Right forelimb (tissue), 1 donor: ENCODE measurements around the gene CENPT.
"Not testable (repeated sequence)": the region's sequence is repeated elsewhere in the genome, so short reads cannot be mapped to it uniquely, and the experiment has no call there.

Experiments
- DNase-seq: peaks from one replicate; pipeline ENCODE4 v3.0.0-alpha.2; 2018

The CENPT gene

GRCh38 chr16:67873435-67874370 lies 26.2 kb upstream of the CENPT start:
- DNase-seq: no peak

GRCh38 chr16:67872631-67873434 lies 25.3 kb upstream of the CENPT start, which contains the start of gene EDC4:
Gene EDC4 (plus strand): TSS chr16:67873052. CDS start chr16:67873262, 210 bp downstream.
- DNase-seq: peak; percentile 88

DNA sequence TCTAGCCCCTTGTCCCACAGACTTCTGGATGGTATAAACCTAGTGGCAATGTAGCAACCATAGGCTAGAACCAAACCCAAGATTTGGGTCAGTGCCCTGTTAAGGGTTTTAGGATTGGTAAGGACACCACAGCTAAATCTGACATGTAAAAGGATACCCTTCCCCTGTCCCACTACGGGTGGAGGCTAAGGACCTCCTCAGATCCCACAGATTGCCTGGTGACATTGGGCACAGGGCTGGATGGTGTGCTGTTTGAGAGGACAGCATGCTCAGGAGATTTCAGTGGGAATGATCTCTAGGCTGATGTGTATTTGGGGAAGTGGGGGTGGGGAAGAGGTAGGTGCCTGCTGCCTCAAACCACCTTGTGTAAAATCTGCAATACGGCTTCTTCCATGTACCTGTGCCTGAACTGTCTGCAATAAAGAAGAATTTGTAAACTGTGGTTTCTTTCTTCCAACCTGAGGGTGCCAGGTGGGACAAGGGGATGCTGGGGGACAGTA lies 24.7 kb upstream of the CENPT start:
- no peak for DNase-seq

GRCh38 chr16:67871256-67871655 lies 23.8 kb upstream of the CENPT start:
- DNase-seq: no peak

DNA sequence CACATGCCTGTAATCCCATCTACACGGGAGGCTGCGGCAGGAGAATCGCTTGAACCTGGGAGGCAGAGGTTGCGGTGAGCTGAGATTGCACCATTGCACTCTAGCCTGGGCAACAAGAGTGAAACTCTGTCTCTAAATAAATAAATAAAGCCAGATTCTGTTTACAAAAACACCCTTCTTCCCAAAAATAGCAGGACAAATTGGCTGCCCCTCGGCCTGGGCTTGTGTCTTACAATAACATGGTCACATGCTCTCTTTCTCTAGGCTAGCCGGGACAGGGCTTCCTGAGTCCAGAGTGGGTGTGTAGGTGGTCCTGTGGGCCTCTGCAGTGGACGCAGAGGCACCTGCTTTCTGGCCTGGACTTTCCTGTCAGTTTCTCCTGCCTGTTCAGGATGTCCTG lies 22.2 kb upstream of the CENPT start:
- DNase-seq: no peak

GRCh38 chr16:67868290-67868689 lies 20.8 kb upstream of the CENPT start:
- no peak for DNase-seq

DNA sequence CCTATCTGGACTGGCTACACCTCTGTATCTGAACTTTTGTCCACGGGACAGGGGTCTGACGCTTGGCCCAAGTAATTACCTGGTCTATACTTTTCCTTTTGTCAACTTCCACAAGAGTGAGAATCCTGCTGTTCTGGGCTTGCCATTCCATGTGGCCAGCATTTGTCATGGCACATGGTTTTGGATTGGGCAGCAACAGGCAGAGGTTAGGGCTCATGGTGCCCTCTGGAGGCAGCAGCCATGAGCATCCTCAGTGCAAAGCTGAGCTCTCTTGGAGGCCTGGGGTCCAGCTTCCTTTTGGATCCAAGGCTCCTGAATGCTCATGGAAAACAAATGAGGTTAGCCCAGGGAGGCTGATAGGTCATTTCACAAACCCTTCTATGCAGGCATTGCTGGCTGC lies 17.8 kb upstream of the CENPT start:
- DNase-seq: no peak

DNA sequence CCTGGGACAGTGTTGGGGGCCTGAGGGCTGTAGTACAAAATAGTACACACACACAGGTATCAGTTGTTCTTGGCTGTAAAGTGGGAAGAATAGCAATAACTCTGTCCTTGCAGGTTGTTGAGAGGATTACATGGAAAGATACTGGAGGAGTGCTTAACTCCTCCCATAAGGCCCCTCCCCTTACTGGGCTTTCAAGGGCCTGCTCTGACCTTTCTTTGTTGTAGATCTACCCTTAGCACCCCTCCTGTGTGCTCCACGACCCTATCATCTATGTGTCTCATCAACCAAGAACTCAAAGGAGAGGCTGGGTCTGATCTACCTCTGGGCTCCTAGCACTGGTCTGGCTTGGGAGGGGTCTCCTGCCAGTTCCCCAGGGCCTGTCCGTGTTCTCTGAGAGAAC lies 17.1 kb upstream of the CENPT start:
- DNase-seq: no peak

- DNase-seq: not testable (repeated sequence)
These were observed 16.6 kb upstream of the CENPT start for GRCh38 chr16:67864044-67864443.

DNA sequence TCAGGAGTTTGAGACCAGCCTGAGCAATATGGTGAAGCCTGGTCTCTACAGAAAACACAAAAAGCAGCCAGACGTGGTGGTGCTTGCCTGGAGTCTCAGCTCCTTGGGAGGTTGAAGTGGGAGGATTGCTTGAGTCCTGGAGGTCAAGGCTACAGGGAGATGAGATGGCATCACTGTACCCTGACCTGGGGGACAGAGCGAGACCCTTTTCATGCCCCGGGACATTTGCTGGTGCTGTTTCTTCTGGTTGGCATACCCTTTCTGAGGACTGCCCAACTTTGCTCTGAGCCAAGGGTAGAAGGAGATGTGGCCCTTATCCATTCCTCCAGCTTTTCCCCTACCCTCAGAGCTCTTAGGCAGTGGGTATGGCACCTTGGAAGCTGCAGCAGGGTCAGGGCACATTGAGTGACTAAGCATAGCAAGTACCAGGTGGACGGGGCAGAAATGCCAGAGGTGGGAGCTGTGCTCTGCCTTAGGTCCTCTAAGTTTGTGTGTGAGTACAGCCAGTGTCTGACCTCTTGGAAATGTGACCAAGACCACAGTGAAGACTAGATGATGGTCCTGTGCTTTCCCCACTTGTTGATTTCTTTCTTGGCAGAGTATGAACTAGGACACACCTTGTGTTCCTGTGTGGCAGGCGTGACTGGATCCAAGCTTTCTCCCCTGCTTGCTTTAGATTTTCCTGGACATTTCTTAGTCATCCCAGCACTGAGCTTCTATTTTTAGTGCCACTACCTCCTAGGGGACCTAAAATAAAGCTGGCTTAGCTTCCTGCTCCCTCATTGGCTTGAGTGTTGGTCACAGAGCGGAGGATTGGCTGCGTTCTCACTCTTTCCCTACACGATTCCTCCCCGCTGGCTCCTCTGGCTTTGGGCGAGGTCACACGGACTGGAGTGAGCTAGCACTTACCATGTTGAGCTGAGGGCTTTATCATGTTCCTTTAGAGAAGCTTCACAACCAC lies 15.4 kb upstream of the CENPT start:
- no peak for DNase-seq

DNA sequence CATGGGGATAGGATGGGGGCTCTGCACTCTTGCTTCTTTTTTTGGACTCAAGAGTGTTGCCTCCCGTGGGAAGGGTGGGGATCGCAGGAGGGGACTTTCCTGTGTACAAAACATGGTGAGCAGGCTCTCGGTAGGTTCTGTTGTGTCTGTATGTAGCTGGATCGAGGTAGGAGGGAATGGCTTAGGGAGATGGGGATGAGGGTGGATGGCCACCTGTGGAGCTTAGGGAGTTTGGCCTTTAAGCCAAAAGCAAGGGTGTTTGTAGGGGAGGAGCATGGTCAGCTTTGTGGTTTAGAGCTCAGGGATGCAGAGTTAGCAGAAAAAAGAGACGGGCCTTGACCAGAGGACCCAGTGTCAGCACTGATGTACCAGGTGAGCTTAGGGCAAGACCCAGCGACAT lies 14.4 kb upstream of the CENPT start:
- no peak for DNase-seq

GRCh38 chr16:67860589-67861398 lies 13.3 kb upstream of the CENPT start:
- no peak for DNase-seq

GRCh38 chr16:67858500-67858899 lies 11.0 kb upstream of the CENPT start:
- no peak for DNase-seq

- DNase-seq: no peak
These were observed 10.2 kb upstream of the CENPT start for GRCh38 chr16:67857547-67858233.

DNA sequence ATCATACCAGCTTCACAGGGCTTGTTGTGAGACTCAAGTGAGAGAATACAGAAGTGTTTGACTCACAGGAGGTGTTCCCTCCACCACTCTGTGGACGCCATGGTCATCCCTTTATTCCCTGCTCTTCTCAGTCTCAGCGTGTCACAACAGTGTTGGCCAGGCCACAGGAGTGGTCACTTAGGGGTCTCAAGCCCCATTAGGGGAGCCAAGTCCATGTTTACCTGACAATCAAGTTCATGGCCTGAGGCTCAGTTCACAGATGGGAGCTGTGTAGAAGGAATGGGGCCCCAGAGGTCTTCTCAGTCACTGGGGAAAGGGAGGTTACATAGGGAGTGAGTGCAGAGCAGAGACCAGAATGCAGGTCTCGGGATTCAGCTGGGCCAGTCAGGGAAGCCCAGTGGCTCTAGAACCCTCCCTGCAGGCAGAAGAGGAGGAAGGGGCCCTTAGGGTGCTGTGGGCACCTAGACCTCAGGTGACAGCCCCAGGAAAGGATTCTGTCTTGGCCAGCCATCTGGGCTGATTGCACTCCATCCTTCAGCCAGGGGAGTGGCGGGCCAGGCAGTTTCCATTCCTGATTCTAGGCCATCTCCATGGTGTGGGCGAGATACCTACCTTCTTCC lies 9.5 kb upstream of the CENPT start:
- DNase-seq: no peak

GRCh38 chr16:67855789-67856188 lies 8.3 kb upstream of the CENPT start:
- DNase-seq: no peak

DNA sequence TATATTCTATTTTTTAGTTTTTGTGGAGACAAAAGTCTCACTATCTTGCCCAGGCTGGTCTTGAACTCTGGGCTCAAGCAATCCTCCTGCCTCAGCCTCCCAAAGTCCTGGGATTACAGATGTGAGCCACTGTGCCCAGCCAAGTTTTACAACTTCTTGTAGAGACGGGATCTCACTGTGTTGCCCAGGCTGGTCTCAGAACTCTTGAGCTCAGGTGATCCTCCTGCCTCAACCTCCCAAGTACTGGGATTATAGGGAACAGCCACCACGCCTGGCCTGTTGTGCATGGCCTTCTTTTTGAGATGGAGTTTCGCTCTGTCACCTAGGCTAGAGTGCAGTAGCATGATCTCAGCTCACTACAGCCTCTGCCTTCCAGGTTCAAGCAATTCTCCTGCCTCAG lies 6.2 kb upstream of the CENPT start:
- DNase-seq: no peak

GRCh38 chr16:67848118-67848517 lies 625 bp upstream of the CENPT start:
- no peak for DNase-seq

- peak; percentile 99 for DNase-seq
These were observed 1.0 kb downstream of the CENPT start, which contains the start of gene NUTF2 for GRCh38 chr16:67846320-67847063. Gene NUTF2 (plus strand): TSS chr16:67846933. CDS start chr16:67865131, 18,198 bp downstream.

DNA sequence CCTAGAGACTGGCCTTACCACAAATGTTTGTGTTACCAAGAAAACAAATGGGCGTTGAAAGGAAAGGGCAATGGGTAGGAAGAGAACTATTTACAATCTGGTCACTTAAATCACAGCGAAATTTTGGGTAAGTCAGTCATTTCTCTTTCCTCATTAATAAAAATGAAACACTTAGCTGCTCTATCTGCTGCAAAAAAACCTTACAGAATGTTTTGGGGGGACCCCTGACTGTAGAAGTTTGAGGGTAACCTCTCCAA lies 1.5 kb downstream of the CENPT start:
- DNase-seq: no peak
